Dermis microvascular lymphatic vessel endothelial cell (primary cell): Measurements from ENCODE around the gene SH3PXD2B. TPM values are rescaled to one million over a fixed set of nuclear protein-coding genes. Genes with fewer than 3 reads are reported as not detected.

Source experiments
- DNase-seq, 2 donors: peaks; one replicate each; pipeline versions ENCODE4 v3.0.0 to v3.0.0-alpha.2; 2010; ENCODE audit warnings: low read depth in 2 of 2
- total RNA-seq: library from RNA; depleted of rRNA; stranded (reverse); fragments of >200 nt; gene quantifications from 2 replicates; pipeline ENCODE4 v1.2.1, GENCODE V29; 2014

SH3PXD2B gene
- total RNA-seq, result 12.5 and 24.3 TPM in 2 replicates

DNA sequence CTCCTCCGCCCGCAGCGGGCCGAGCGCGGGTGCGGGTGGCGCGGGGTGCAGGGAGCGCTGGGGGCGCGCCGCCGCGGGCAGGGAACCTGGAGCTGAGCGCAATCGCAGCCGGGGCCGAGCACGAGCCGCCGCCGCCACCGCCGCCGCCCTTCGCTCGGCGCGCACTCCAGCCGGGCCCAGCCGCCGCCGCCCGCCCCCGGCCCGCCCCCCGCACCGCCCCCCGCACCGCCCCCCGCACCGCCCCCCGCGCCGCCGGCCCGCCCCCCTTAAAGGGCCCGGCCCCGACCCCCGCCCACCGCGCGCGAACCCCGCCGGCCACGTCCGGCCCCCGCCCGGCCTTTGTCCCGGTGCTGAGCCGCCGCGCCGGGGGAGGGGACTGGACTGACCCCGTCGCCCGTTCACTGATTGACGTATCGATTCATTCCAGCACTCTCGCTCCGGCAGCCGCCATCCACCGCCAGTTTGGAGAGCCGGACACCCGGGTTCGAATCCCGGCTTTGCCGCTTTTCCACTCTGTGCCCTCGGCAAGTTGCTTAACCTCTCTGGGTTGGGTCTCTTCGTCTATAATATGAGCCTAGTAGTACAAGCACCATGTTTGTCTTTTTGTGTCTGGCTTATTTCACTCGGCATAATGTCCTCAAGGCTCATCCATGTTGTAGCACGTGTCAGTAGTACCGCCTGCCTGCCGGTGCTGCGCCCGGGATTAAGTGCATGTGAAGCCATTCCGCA lies at the start of gene SH3PXD2B:
Gene SH3PXD2B (minus strand): TSS at position 168 of the 729 bp plus-strand sequence. CDS start 173 bp downstream, outside the sequence.
- DNase-seq, result peak in 1 of 2 donors; percentile 66

- DNase-seq, result no peak
Observed at GRCh38 chr5:172502969-172503368, 48.6 kb upstream of the SH3PXD2B start.

- no peak for DNase-seq
Observed at GRCh38 chr5:172502410-172502809, 48.1 kb upstream of the SH3PXD2B start.

- DNase-seq, result no peak
Observed at GRCh38 chr5:172501708-172502320, 47.5 kb upstream of the SH3PXD2B start.

- DNase-seq, result no peak
Observed at GRCh38 chr5:172499287-172499686, 45.0 kb upstream of the SH3PXD2B start.

GRCh38 chr5:172498431-172499129 lies 44.3 kb upstream of the SH3PXD2B start:
- no peak for DNase-seq

DNA sequence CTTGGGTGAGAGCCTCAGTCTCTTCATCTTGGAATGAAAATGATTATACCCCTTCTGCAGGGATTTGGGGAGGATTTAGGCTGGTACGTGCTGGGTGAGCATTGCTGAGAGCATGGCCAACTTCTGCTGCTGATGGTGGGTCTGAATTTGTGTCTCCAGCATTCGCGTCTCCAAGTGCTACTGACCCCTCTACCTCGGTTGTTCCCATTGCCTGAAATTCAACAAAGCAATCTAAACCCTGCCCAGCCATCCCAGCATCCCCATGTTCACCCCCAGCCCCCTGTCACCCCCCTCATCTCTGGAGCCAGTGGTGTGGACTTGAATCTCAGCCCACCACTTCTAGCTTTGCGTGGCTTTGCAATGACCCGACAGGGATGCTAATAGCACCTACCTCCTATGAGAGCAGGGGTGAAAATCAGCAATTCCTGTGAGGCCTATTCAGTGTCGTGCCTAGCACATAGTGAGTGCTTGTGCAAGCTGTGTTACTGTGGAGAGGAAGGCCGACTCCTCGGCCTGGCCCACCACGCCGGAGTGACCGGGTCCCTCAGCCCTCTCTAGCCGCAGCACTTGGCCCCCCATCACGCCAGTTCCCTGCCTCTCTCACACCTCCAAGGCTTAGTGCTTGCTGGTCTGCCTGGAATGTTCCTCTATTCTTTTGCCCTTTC lies 43.4 kb upstream of the SH3PXD2B start:
- no peak for DNase-seq

GRCh38 chr5:172496671-172497371 lies 42.5 kb upstream of the SH3PXD2B start:
- peak; percentile 72 to 78 for DNase-seq

GRCh38 chr5:172494630-172495505 lies 40.5 kb upstream of the SH3PXD2B start:
- no peak for DNase-seq

GRCh38 chr5:172493906-172494305 lies 39.6 kb upstream of the SH3PXD2B start:
- no peak for DNase-seq

- no peak for DNase-seq
Observed at GRCh38 chr5:172493461-172493860, 39.1 kb upstream of the SH3PXD2B start.

DNA sequence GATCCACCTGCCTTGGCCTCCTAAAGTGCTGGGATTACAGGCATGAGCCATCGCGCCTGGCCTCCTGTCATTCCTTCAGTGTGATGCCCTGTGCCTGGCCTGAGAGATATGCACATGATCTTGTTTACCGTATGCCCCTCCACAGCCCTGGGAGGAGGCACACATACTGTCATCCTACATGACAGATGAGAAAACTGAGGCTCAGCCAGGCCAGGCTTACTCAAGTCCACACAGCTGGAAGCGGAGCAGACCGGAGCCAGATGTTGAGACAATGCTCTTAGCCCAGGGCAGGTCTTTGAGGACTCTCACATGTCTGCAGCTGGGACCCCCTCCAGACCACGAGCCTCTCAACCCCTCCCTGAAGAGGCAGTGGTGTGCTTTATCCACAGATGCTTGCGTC lies 38.7 kb upstream of the SH3PXD2B start:
- no peak for DNase-seq

GRCh38 chr5:172492097-172492840 lies 37.9 kb upstream of the SH3PXD2B start:
- DNase-seq, result no peak

DNA sequence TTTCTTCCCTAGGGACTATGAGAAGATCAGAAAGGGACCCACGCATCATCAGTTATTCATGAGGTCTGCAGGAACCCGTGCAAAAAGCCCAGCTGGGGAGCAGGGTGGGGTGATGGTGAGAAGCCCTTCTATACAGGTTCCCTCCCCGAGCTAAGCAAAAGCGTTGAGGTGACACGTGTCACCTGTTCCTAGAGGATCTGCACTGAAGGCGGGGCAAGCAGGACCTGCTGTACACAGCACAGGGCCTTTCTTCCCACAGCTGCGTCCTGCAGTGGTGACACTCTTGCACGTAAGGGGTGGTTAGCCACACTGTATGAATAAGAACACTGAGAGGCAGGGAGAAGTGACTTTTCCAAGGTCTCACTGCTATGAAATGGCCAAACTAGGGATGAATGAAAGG lies 37.2 kb upstream of the SH3PXD2B start:
- no peak for DNase-seq

- DNase-seq, result no peak
Observed at GRCh38 chr5:172490514-172491461, 36.5 kb upstream of the SH3PXD2B start.

GRCh38 chr5:172488221-172488620 lies 33.9 kb upstream of the SH3PXD2B start:
- no peak for DNase-seq

DNA sequence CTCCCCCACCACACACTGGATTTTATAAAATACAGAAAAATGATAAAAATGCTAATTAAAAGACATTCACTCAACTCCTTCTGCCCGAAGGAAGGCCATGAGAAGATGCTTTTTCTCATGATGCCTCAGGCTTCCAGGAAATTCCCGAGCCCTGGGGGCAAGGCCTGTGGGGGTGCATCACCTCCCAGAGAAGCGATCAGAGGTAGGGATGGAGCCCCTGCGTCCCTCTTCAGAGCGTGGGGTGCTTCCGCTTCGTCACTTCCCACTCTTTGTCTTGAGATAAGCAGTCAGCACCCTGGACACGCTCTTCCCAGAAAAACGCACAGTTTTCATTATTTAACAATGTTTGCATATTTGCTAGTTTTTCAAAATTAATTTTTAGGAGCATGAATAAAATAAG lies 33.3 kb upstream of the SH3PXD2B start:
- DNase-seq, result no peak

GRCh38 chr5:172486912-172487311 lies 32.6 kb upstream of the SH3PXD2B start:
- DNase-seq, result no peak

DNA sequence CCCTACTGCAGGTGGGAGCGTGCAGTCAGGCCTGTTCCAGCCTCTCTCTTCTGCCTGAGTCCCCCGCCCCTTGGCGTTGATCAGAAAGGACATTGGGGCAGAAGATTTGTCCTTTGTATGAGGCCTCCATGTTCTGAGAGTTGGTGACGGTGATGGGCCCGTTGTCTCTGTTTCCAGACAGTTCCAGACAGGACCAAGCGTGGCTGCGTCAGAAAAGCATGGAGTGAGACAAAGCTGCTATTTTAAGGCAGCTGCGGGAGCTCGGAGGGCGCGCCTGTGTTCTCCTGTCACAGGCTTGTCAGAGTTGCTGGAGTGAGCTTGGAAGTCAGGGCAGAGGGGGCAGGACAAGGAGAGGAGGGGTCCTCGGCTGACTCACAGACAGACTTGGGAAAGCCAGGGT lies 32.1 kb upstream of the SH3PXD2B start:
- DNase-seq, result no peak
